PC-3 (cell line): ENCODE data around the gene R3HCC1L. TPM values are rescaled to one million over a fixed set of nuclear protein-coding genes. Genes with fewer than 3 reads are reported as not detected.

Experiments
- ATAC-seq: fragments of 200-7000 bp; cut with Tn5 transposase; 2 replicates; pipeline ENCODE4 v1.9.1; 2020; ENCODE audit warnings: mild to moderate bottlenecking, moderate library complexity
- BruUV-seq: library from RNA; stranded (reverse); fragments of 400-500 nt; replicated peaks from 2 replicates; lab custom pipeline; 2021; lab: Mats Ljungman, UMichigan
- CTCF ChIA-PET: fragments of 300-600 bp; sonication (Branson Sonifier 250); formaldehyde crosslinking; loops from one replicate; lab custom pipeline; 2022; ENCODE audit warnings: antibody characterized with exemption; lab: Charles Lee
- POLR2A ChIA-PET: fragments of 300-600 bp; sonication (Branson Sonifier 250); formaldehyde crosslinking; loops from one replicate; lab custom pipeline; 2022; ENCODE audit warnings: antibody characterized with exemption; ENCODE audit not compliant: unreplicated experiment; lab: Charles Lee
- DNase-seq: peaks from one replicate; pipeline ENCODE4 v3.0.0-alpha.2; 2015
- H2AFZ ChIP-seq: fragments of 300-600 bp; sonication (generic); 2 replicates; pipeline ENCODE4 v1.6.0; 2016; ENCODE audit warnings: antibody characterized with exemption, low read length
- H3F3A ChIP-seq: fragments of 300-600 bp; sonication (generic); one replicate; pipeline ENCODE4 v1.6.0; 2017; ENCODE audit warnings: antibody characterized with exemption, low read length, control low read depth, mild to moderate bottlenecking; ENCODE audit not compliant: unreplicated experiment
- H3K27ac ChIP-seq: fragments of 300-600 bp; sonication (generic); 2 replicates; pipeline ENCODE4 v1.5.1; 2016; ENCODE audit warnings: mild to moderate bottlenecking, low read length
- H3K27me3 ChIP-seq: fragments of 300-600 bp; sonication (generic); 2 replicates; pipeline ENCODE4 v1.6.1; 2016; ENCODE audit warnings: low read length, mixed read lengths
- H3K36me3 ChIP-seq: fragments of 300-600 bp; sonication (generic); 2 replicates; pipeline ENCODE4 v1.6.1; 2016; ENCODE audit warnings: low read depth, mixed run types, low read length, mixed read lengths
- H3K4me1 ChIP-seq: fragments of 300-600 bp; sonication (generic); 2 replicates; pipeline ENCODE4 v1.5.1; 2016; ENCODE audit warnings: low read length; ENCODE audit not compliant: insufficient read depth
- H3K4me2 ChIP-seq: fragments of 300-600 bp; sonication (generic); 2 replicates; pipeline ENCODE4 v1.6.0; 2016; ENCODE audit warnings: low read length
- H3K4me3 ChIP-seq: fragments of 300-600 bp; sonication (generic); 2 replicates; pipeline ENCODE4 v1.5.1; 2016; ENCODE audit warnings: mild to moderate bottlenecking, low read length, mixed read lengths
- H3K79me2 ChIP-seq: fragments of 300-600 bp; sonication (generic); 2 replicates; pipeline ENCODE4 v1.6.1; 2017; ENCODE audit warnings: low read length, mixed read lengths
- H3K9ac ChIP-seq: fragments of 300-600 bp; sonication (generic); 2 replicates; pipeline ENCODE4 v1.6.0; 2016; ENCODE audit warnings: mild to moderate bottlenecking, low read length
- H3K9me2 ChIP-seq: fragments of 300-600 bp; sonication (generic); replicated peaks from 2 replicates; pipeline ENCODE4 v1.6.1; 2016; ENCODE audit warnings: mixed run types, low read length, mixed read lengths
- H3K9me3 ChIP-seq: fragments of 300-600 bp; sonication (generic); 2 replicates; pipeline ENCODE4 v1.6.1; 2016; ENCODE audit warnings: low read length, mixed read lengths
- H4K20me1 ChIP-seq: fragments of 300-600 bp; sonication (generic); 2 replicates; pipeline ENCODE4 v1.6.1; 2016; ENCODE audit warnings: low read length, mixed read lengths
- EZH2 ChIP-seq: fragments of 300-600 bp; sonication (generic); IDR thresholded peaks from one replicate; pipeline ENCODE4 v1.6.1; 2017; ENCODE audit warnings: antibody characterized with exemption, mild to moderate bottlenecking, low read length; ENCODE audit not compliant: unreplicated experiment
- EZH2phosphoT487 ChIP-seq: fragments of 300-600 bp; sonication (generic); IDR thresholded peaks from 2 replicates; pipeline ENCODE4 v1.6.1; 2018; ENCODE audit warnings: mild to moderate bottlenecking, antibody characterized with exemption, low read length, borderline replicate concordance
- intact Hi-C: fragments of 100-400 bp; cut with micrococcal nuclease; formaldehyde crosslinking; loops from 2 replicates; pipeline ENCODE4 v1.9.0; 2023
- total RNA-seq: library from RNA; depleted of rRNA; stranded (reverse); fragments of >200 nt; gene quantifications from 2 replicates; pipeline ENCODE4 v1.2.3, GENCODE V29; 2014
- TF ChIP-seq, protein P1 (sequence below): fragments of 300-600 bp; sonication (generic); conservative IDR thresholded peaks from 2 replicates; pipeline ENCODE4 v1.5.1; 2017; ENCODE audit warnings: antibody characterized with exemption, low read depth, mild to moderate bottlenecking, low read length

Gene R3HCC1L
- total RNA-seq, 1 experiment from 2014 or later, result 15.3 TPM

DNA sequence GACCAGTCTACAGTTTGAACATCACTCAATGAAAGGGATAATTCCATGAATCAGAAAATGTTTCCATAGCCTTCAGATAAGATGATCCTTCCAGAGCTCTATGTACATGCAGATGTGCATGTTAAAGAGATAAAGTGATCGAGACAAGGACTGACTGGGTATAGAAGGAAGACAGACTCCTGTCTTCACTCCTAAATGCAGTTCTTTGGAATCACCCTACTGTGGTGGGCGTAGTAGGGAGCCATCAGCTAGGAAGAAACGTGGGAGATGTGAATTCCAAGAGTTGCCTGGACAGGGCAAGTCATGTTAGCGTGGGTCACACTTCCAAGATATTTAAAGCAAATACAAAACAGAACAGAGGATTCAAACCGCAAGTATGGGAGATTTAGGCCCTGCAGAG, 109.7 kb downstream of the R3HCC1L start:
- TSS peak; percentile 21 for BruUV-seq
- ChIA-PET CTCF (no interaction called here), POLR2A (no interaction called here)
- Histone ChIP-seq H3K79me2 (no peaks in the 10 kb centered on the region), H3K4me2 (no peak overlapping the region), H3K27ac (no peak overlapping the region), H2AFZ (no peak overlapping the region), H3K36me3 (peaks cover 9% of the 10 kb centered on the region; the same call in 1 of the 2 replicates), H3K27me3 (no peaks in the 10 kb centered on the region), H4K20me1 (no peaks in the 10 kb centered on the region), H3K9me3 (no peaks in the 10 kb centered on the region), H3K4me1 (no peaks in the 10 kb centered on the region), H3K4me3 (no peak overlapping the region), H3K9ac (no peak overlapping the region), H3F3A (no peaks in the 10 kb centered on the region), H3K9me2 (no peaks in the 10 kb centered on the region)
- intact Hi-C loops, result no loop called here
- DNase-seq, result no peak
- no peak for TF ChIP-seq EZH2
- TF ChIP-seq, protein P1, sequence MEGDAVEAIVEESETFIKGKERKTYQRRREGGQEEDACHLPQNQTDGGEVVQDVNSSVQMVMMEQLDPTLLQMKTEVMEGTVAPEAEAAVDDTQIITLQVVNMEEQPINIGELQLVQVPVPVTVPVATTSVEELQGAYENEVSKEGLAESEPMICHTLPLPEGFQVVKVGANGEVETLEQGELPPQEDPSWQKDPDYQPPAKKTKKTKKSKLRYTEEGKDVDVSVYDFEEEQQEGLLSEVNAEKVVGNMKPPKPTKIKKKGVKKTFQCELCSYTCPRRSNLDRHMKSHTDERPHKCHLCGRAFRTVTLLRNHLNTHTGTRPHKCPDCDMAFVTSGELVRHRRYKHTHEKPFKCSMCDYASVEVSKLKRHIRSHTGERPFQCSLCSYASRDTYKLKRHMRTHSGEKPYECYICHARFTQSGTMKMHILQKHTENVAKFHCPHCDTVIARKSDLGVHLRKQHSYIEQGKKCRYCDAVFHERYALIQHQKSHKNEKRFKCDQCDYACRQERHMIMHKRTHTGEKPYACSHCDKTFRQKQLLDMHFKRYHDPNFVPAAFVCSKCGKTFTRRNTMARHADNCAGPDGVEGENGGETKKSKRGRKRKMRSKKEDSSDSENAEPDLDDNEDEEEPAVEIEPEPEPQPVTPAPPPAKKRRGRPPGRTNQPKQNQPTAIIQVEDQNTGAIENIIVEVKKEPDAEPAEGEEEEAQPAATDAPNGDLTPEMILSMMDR, result no peak
- TF ChIP-seq EZH2phosphoT487, result no peak
- ATAC-seq, result no peak

DNA sequence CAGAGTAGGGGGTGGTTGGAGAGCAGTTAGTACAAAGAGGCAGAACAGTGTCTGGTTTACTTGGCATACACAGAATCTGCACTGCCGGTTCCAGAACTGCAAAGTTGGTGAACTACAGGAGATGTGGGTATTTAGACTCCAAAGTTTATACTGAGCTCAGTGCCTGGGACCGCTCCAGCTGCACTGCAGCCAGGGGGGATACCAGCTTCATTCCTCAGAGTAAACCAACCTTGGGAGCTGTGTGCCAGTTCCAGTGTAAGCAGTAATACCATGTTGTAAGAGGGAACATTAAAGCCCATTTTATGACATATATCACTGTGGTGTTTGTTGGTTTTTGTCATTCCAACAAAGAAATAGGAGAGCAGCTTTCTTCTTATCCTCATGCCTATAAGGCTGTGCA, 110.1 kb downstream of the R3HCC1L start:
- ATAC-seq, result no peak
- Histone ChIP-seq H3K4me2 (no peak overlapping the region), H3K9me3 (no peaks in the 10 kb centered on the region), H3K4me1 (no peaks in the 10 kb centered on the region), H3K9me2 (no peaks in the 10 kb centered on the region), H4K20me1 (no peaks in the 10 kb centered on the region), H3K27ac (no peak overlapping the region), H3K9ac (no peak overlapping the region), H3K4me3 (no peak overlapping the region), H3K79me2 (no peaks in the 10 kb centered on the region), H3K36me3 (peaks cover 9% of the 10 kb centered on the region; the same call in 1 of the 2 replicates), H3K27me3 (no peaks in the 10 kb centered on the region), H2AFZ (no peak overlapping the region), H3F3A (no peaks in the 10 kb centered on the region)
- intact Hi-C loops, result no loop called here
- no TSS peak for BruUV-seq
- no peak for DNase-seq
- ChIA-PET POLR2A (no interaction called here), CTCF (no interaction called here)
- TF ChIP-seq EZH2 (no peak), EZH2phosphoT487 (no peak)
- TF ChIP-seq, protein P1, result no peak

DNA sequence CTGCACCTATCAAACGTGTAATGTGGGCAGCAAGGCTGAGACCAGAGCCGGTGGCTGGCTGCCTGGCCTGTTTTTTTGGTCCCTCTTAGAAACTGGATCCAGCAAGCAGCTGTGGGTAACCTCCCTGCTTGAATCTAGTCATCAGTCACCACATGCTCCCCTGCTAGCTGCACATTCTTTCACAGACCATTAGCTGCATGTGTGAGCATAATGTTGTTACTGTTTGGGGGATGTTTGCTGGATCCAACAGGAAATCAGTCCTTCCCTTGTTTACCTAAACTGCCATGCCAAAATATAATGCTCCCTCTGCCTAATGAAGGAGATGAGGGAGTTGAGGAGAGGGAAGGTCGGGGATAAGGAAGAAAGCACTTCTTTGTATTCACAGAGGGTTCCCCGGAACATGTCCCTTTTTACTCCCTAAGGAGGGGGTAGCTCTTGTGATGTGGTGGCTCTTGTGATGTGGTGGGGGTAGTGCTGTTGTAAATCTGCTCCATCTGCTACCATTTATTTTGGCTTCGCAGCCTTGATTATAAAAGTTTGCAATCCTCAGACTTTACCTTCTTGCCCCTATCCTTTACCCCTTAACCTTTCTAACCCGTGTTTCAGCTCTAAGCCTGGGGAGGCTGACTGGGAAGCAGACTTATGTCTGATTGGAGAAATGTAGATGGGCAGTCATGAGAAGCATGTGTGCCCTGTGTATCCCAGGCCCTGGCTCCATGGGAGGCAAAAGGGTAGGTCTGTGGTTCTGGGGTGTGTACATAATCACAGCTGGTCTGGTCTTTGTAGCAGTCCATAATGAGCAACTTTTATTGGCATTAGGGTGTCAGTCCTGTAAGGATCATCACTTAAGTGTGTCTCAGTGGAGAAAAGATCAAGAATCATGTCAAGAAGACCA, 112.7 kb downstream of the R3HCC1L start:
- DNase-seq (no peak), ATAC-seq (no peak)
- intact Hi-C loops, result no loop called here
- no TSS peak for BruUV-seq
- Histone ChIP-seq H3K27me3 (no peaks in the 10 kb centered on the region), H3K4me1 (no peaks in the 10 kb centered on the region), H3K36me3 (peaks cover 9% of the 10 kb centered on the region; the same call in 1 of the 2 replicates), H3K79me2 (no peaks in the 10 kb centered on the region), H3F3A (no peaks in the 10 kb centered on the region), H3K9ac (no peak overlapping the region), H2AFZ (no peak overlapping the region), H3K9me3 (no peaks in the 10 kb centered on the region), H3K27ac (no peak overlapping the region), H3K4me3 (no peak overlapping the region), H4K20me1 (no peaks in the 10 kb centered on the region), H3K4me2 (no peak overlapping the region), H3K9me2 (no peaks in the 10 kb centered on the region)
- POLR2A ChIA-PET, result no interaction called here
- TF ChIP-seq, protein P1, result no peak
- CTCF ChIA-PET, result no interaction called here
